HEK293 (cell line): ENCODE results near the gene PPDPF.

Source experiments
- CTCF ChIA-PET: fragments of 350-600 bp; formaldehyde crosslinking; extraction: SDS; loops from one replicate; lab custom pipeline; 2021; ENCODE audit warnings: antibody characterized with exemption; lab: Yijun Ruan, JAX
- POLR2A ChIA-PET: fragments of 300-600 bp; formaldehyde crosslinking; extraction: SDS; loops from one replicate; lab custom pipeline; 2020; ENCODE audit warnings: antibody characterized with exemption, inconsistent platforms; lab: Yijun Ruan, JAX
- H3K27ac ChIP-seq: fragments of 200-500 bp; sonication (Bioruptor generic); 2 replicates; pipeline ENCODE4 v1.5.1; 2014; ENCODE audit warnings: low read depth, low read length, control low read depth, inconsistent platforms; ENCODE audit errors: extremely low read depth
- H3K36me3 ChIP-seq, 2 experiments: fragments of 200-500 bp in 1 of 2; sonication (Bioruptor generic) in 1 of 2; 1 replicate in 1 of 2; 2 replicates in 1 of 2; pipeline ENCODE4 v1.5.1; 2014 to 2017; ENCODE audit warnings: inconsistent platforms in 2 of 2, low read length in 2 of 2; ENCODE audit not compliant: control insufficient read depth in 2 of 2, insufficient read depth in 1 of 2
- H3K4me1 ChIP-seq: fragments of 200-500 bp; sonication (Bioruptor generic); 2 replicates; pipeline ENCODE4 v1.5.1; 2014; ENCODE audit warnings: mild to moderate bottlenecking, low read length, inconsistent platforms; ENCODE audit not compliant: control insufficient read depth, insufficient read depth
- H3K4me3 ChIP-seq: 2 replicates; pipeline ENCODE4 v1.5.1; 2011; ENCODE audit warnings: low read depth, mild to moderate bottlenecking, control low read depth, low read length, moderate library complexity
- H3K9me3 ChIP-seq: fragments of 200-500 bp; sonication (Bioruptor generic); 2 replicates; pipeline ENCODE4 v1.5.1; 2014; ENCODE audit warnings: low read depth, low read length, inconsistent platforms; ENCODE audit not compliant: control insufficient read depth, insufficient read depth
- FEZF1 ChIP-seq: fragments of 450-650 bp; formaldehyde crosslinking; IDR thresholded peaks from 2 replicates; pipeline ENCODE4 v1.5.1; 2016; ENCODE audit warnings: missing biosample characterization, missing genetic modification characterization
- GLIS1 ChIP-seq: fragments of 450-650 bp; formaldehyde crosslinking; IDR thresholded peaks from 2 replicates; pipeline ENCODE4 v1.5.1; 2016; ENCODE audit warnings: missing biosample characterization, missing genetic modification characterization
- GLIS2 ChIP-seq: fragments of 450-650 bp; formaldehyde crosslinking; IDR thresholded peaks from 2 replicates; pipeline ENCODE4 v1.5.1; 2016; ENCODE audit warnings: missing biosample characterization, missing genetic modification characterization
- HOXC10 ChIP-seq: sonication (generic); formaldehyde crosslinking; IDR thresholded peaks from 2 replicates; pipeline ENCODE4 v1.8.1; 2023; ENCODE audit warnings: mild to moderate bottlenecking, missing genetic modification reagents
- KLF9 ChIP-seq: fragments of 450-650 bp; formaldehyde crosslinking; IDR thresholded peaks from 2 replicates; pipeline ENCODE4 v1.5.1; 2016; ENCODE audit warnings: missing biosample characterization, missing genetic modification characterization, low read depth
- PRDM1 ChIP-seq: fragments of 450-650 bp; formaldehyde crosslinking; IDR thresholded peaks from 2 replicates; pipeline ENCODE4; 2016; ENCODE audit warnings: missing biosample characterization, missing genetic modification characterization
- SP2 ChIP-seq: fragments of 450-650 bp; formaldehyde crosslinking; IDR thresholded peaks from 2 replicates; pipeline ENCODE4 v1.5.1; 2016; ENCODE audit warnings: missing biosample characterization, missing genetic modification characterization
- YY2 ChIP-seq: fragments of 450-650 bp; formaldehyde crosslinking; IDR thresholded peaks from 2 replicates; pipeline ENCODE4 v1.5.1; 2016; ENCODE audit warnings: missing biosample characterization, missing genetic modification characterization
- ZBTB17 ChIP-seq: fragments of 450-650 bp; formaldehyde crosslinking; IDR thresholded peaks from 2 replicates; pipeline ENCODE4 v1.5.1; 2016; ENCODE audit warnings: missing biosample characterization, missing genetic modification characterization
- ZBTB48 ChIP-seq: fragments of 450-650 bp; formaldehyde crosslinking; IDR thresholded peaks from 2 replicates; pipeline ENCODE4 v1.5.1; 2016; ENCODE audit warnings: missing biosample characterization, missing genetic modification characterization
- ZEB2 ChIP-seq: fragments of 450-650 bp; formaldehyde crosslinking; IDR thresholded peaks from 2 replicates; pipeline ENCODE4 v1.5.1; 2016; ENCODE audit warnings: missing biosample characterization, missing genetic modification characterization
- ZIC2 ChIP-seq: fragments of 450-650 bp; formaldehyde crosslinking; IDR thresholded peaks from 2 replicates; pipeline ENCODE4 v1.5.1; 2016; ENCODE audit warnings: missing biosample characterization, missing genetic modification characterization
- ZNF112 ChIP-seq: fragments of 450-650 bp; formaldehyde crosslinking; IDR thresholded peaks from 2 replicates; pipeline ENCODE4 v1.5.0; 2017; ENCODE audit warnings: missing biosample characterization, missing genetic modification characterization
- ZNF174 ChIP-seq: fragments of 450-650 bp; formaldehyde crosslinking; IDR thresholded peaks from 2 replicates; pipeline ENCODE4 v1.5.0; 2017; ENCODE audit warnings: missing biosample characterization, mild to moderate bottlenecking, missing genetic modification characterization
- ZNF2 ChIP-seq: fragments of 450-650 bp; formaldehyde crosslinking; IDR thresholded peaks from 2 replicates; pipeline ENCODE4 v1.5.1; 2016; ENCODE audit warnings: missing biosample characterization, missing genetic modification characterization
- ZNF223 ChIP-seq: fragments of 450-650 bp; formaldehyde crosslinking; IDR thresholded peaks from 2 replicates; pipeline ENCODE4 v1.5.1; 2016; ENCODE audit warnings: missing biosample characterization, missing genetic modification characterization
- ZNF37A ChIP-seq: fragments of 450-650 bp; IDR thresholded peaks from 2 replicates; pipeline ENCODE4 v1.5.1; 2018; ENCODE audit warnings: missing biosample characterization, missing genetic modification characterization
- ZNF391 ChIP-seq: fragments of 450-650 bp; formaldehyde crosslinking; IDR thresholded peaks from 2 replicates; pipeline ENCODE4 v1.5.1; 2016; ENCODE audit warnings: low read depth, missing biosample characterization, missing genetic modification characterization, borderline replicate concordance
- ZNF404 ChIP-seq: fragments of 450-650 bp; formaldehyde crosslinking; IDR thresholded peaks from 2 replicates; pipeline ENCODE4 v1.5.1; 2017; ENCODE audit warnings: missing biosample characterization, missing genetic modification characterization
- ZNF423 ChIP-seq: fragments of 450-650 bp; formaldehyde crosslinking; IDR thresholded peaks from 2 replicates; pipeline ENCODE4 v1.5.1; 2016; ENCODE audit warnings: missing biosample characterization, missing genetic modification characterization
- ZNF529 ChIP-seq: fragments of 450-650 bp; formaldehyde crosslinking; IDR thresholded peaks from 2 replicates; pipeline ENCODE4 v1.5.1; 2017; ENCODE audit warnings: missing genetic modification characterization, missing biosample characterization; ENCODE audit not compliant: insufficient replicate concordance
- ZNF555 ChIP-seq: fragments of 450-650 bp; formaldehyde crosslinking; conservative IDR thresholded peaks from 2 replicates; pipeline ENCODE4 v1.5.1; 2017; ENCODE audit warnings: missing biosample characterization, mild to moderate bottlenecking, missing genetic modification characterization, inconsistent platforms
- ZNF561 ChIP-seq: fragments of 450-650 bp; IDR thresholded peaks from 2 replicates; pipeline ENCODE4 v1.5.1; 2018; ENCODE audit warnings: missing biosample characterization, missing genetic modification characterization, borderline replicate concordance
- ZNF624 ChIP-seq: fragments of 450-650 bp; formaldehyde crosslinking; IDR thresholded peaks from 2 replicates; pipeline ENCODE4 v1.5.1; 2017; ENCODE audit warnings: missing biosample characterization, missing genetic modification characterization
- ZNF654 ChIP-seq: fragments of 450-650 bp; formaldehyde crosslinking; IDR thresholded peaks from 2 replicates; pipeline ENCODE4 v1.5.1; 2016; ENCODE audit warnings: low read depth, missing biosample characterization, missing genetic modification characterization
- TF ChIP-seq, protein P1 (sequence below): fragments of 450-650 bp; formaldehyde crosslinking; optimal IDR thresholded peaks from 2 replicates; pipeline ENCODE3; 2016; ENCODE audit warnings: missing biosample characterization, mild to moderate bottlenecking, missing genetic modification characterization
- TF ChIP-seq, protein P2 (sequence below): fragments of 450-650 bp; formaldehyde crosslinking; IDR thresholded peaks from 2 replicates; pipeline ENCODE4 v1.5.1; 2016; ENCODE audit warnings: missing biosample characterization, missing genetic modification characterization
- TF ChIP-seq, protein P3 (sequence below): fragments of 450-650 bp; formaldehyde crosslinking; IDR thresholded peaks from 2 replicates; pipeline ENCODE4 v1.5.1; 2016; ENCODE audit warnings: missing biosample characterization, missing genetic modification characterization
- TF ChIP-seq, protein P4 (sequence below): fragments of 450-650 bp; formaldehyde crosslinking; IDR thresholded peaks from 2 replicates; pipeline ENCODE4 v1.5.1; 2016; ENCODE audit warnings: missing biosample characterization, missing genetic modification characterization

Gene PPDPF

DNA sequence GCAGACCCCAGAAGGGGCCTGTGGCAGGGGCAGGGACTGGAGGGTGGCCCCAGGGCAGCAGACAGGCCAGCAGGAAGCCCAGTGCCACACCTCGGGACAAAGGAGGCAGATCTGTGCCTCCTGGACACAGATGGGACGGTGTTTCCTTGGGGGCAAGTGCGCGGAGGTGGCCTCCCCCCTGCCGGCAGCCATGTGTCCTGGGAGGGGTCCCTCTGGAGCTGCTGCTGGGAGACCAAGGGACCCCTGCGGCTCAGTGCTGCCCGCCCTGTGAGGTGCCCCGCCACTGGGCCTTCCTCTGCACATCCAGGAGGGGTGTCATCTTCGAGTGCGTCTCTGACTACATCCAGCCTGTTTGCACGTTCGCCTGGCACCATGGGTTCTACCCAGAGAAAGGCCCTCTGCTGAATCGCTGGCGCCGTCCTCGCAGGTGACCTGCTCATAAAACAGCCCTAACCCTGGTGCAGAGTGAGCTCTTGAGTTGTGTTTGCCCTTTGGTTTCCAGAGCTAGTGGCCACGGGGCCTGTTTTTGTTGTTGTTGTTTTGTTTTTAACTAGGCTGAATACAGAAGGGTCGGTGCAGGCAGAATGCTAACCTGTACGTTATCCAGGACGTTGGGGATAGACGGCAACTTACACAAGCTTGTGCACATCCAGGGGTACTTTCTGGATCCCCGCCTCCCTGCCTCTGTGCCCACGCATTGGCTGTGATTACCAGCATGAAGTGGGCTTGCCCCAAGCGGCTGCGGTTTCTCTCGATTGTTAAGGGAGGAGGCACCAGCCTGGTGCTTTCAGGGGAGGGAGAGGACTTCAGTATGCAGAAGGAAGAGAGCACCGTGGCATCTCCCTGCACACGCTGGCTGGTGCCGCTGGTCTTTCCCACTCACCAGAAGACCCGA is 46.8 kb upstream of the PPDPF start:
- Histone ChIP-seq H3K4me3 (no peak overlapping the region), H3K4me1 (peaks cover 3% of the 10 kb centered on the region), H3K9me3 (no peaks in the 10 kb centered on the region), H3K36me3 (no peaks in the 10 kb centered on the region), H3K27ac (no peak overlapping the region)
- ChIA-PET POLR2A (interaction anchor here (1.8 kb wide), 1 partner anchor 15 kb away, joined by 3 read pairs; no protein-coding TSS in a partner anchor), CTCF (no interaction called here)
- TF ChIP-seq ZNF2: no peak
- TF ChIP-seq ZNF561: peak; percentile 75; the same call in 1 of the 2 replicates
- TF ChIP-seq ZNF112 (tag by site-specific recombination): no peak
- TF ChIP-seq, protein P1, sequence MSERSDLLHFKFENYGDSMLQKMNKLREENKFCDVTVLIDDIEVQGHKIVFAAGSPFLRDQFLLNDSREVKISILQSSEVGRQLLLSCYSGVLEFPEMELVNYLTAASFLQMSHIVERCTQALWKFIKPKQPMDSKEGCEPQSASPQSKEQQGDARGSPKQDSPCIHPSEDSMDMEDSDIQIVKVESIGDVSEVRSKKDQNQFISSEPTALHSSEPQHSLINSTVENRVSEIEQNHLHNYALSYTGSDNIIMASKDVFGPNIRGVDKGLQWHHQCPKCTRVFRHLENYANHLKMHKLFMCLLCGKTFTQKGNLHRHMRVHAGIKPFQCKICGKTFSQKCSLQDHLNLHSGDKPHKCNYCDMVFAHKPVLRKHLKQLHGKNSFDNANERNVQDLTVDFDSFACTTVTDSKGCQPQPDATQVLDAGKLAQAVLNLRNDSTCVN (tag by site-specific recombination): peak; percentile 38
- TF ChIP-seq FEZF1 (tag by site-specific recombination): peak; percentile 15; the same call in 1 of the 2 replicates
- TF ChIP-seq ZNF624: no peak
- TF ChIP-seq HOXC10: no peak
- TF ChIP-seq GLIS2 (tag by site-specific recombination): peak; percentile 65
- TF ChIP-seq ZNF223: no peak
- no peak for TF ChIP-seq ZNF529 (tag by site-specific recombination)
- peak; percentile 37; the same call in 1 of the 2 replicates for TF ChIP-seq ZEB2 (tag by site-specific recombination)
- TF ChIP-seq ZNF37A (tag by site-specific recombination): no peak
- TF ChIP-seq ZNF423 (tag by site-specific recombination): 0 out of 2 replicates have a peak, but pooled peaks have one; percentile 7
- peak; percentile 84 for TF ChIP-seq ZIC2 (tag by site-specific recombination)
- TF ChIP-seq YY2 (tag by site-specific recombination): no peak
- TF ChIP-seq, protein P2, sequence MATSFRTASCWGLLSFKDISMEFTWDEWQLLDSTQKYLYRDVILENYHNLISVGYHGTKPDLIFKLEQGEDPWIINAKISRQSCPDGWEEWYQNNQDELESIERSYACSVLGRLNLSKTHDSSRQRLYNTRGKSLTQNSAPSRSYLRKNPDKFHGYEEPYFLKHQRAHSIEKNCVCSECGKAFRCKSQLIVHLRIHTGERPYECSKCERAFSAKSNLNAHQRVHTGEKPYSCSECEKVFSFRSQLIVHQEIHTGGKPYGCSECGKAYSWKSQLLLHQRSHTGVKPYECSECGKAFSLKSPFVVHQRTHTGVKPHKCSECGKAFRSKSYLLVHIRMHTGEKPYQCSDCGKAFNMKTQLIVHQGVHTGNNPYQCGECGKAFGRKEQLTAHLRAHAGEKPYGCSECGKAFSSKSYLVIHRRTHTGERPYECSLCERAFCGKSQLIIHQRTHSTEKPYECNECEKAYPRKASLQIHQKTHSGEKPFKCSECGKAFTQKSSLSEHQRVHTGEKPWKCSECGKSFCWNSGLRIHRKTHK (tag by site-specific recombination): no peak
- peak; percentile 58 for TF ChIP-seq ZBTB48 (tag by site-specific recombination)
- no peak for TF ChIP-seq PRDM1
- TF ChIP-seq, protein P3, sequence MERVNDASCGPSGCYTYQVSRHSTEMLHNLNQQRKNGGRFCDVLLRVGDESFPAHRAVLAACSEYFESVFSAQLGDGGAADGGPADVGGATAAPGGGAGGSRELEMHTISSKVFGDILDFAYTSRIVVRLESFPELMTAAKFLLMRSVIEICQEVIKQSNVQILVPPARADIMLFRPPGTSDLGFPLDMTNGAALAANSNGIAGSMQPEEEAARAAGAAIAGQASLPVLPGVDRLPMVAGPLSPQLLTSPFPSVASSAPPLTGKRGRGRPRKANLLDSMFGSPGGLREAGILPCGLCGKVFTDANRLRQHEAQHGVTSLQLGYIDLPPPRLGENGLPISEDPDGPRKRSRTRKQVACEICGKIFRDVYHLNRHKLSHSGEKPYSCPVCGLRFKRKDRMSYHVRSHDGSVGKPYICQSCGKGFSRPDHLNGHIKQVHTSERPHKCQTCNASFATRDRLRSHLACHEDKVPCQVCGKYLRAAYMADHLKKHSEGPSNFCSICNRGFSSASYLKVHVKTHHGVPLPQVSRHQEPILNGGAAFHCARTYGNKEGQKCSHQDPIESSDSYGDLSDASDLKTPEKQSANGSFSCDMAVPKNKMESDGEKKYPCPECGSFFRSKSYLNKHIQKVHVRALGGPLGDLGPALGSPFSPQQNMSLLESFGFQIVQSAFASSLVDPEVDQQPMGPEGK: no peak
- TF ChIP-seq GLIS1 (tag by site-specific recombination): peak; percentile 93
- peak; percentile 85 for TF ChIP-seq ZBTB17 (tag by site-specific recombination)
- TF ChIP-seq ZNF174 (tag by site-specific recombination): no peak
- no peak for TF ChIP-seq ZNF404 (tag by site-specific recombination)
- TF ChIP-seq ZNF654 (tag by site-specific recombination): no peak
- TF ChIP-seq, protein P4, sequence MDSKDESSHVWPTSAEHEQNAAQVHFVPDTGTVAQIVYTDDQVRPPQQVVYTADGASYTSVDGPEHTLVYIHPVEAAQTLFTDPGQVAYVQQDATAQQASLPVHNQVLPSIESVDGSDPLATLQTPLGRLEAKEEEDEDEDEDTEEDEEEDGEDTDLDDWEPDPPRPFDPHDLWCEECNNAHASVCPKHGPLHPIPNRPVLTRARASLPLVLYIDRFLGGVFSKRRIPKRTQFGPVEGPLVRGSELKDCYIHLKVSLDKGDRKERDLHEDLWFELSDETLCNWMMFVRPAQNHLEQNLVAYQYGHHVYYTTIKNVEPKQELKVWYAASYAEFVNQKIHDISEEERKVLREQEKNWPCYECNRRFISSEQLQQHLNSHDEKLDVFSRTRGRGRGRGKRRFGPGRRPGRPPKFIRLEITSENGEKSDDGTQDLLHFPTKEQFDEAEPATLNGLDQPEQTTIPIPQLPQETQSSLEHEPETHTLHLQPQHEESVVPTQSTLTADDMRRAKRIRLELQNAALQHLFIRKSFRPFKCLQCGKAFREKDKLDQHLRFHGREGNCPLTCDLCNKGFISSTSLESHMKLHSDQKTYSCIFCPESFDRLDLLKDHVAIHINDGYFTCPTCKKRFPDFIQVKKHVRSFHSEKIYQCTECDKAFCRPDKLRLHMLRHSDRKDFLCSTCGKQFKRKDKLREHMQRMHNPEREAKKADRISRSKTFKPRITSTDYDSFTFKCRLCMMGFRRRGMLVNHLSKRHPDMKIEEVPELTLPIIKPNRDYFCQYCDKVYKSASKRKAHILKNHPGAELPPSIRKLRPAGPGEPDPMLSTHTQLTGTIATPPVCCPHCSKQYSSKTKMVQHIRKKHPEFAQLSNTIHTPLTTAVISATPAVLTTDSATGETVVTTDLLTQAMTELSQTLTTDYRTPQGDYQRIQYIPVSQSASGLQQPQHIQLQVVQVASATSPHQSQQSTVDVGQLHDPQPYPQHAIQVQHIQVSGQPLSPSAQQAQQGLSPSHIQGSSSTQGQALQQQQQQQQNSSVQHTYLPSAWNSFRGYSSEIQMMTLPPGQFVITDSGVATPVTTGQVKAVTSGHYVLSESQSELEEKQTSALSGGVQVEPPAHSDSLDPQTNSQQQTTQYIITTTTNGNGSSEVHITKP (tag by site-specific recombination): peak; percentile 79
- no peak for TF ChIP-seq ZNF555 (tag by site-specific recombination)
- no peak for TF ChIP-seq ZNF391 (tag by site-specific recombination)
- TF ChIP-seq SP2 (tag by site-specific recombination): peak; percentile 59
- TF ChIP-seq KLF9 (tag by site-specific recombination): peak; percentile 46; the same call in 1 of the 2 replicates
